ENCODE measurements around the gene CCNT2.

DNA sequence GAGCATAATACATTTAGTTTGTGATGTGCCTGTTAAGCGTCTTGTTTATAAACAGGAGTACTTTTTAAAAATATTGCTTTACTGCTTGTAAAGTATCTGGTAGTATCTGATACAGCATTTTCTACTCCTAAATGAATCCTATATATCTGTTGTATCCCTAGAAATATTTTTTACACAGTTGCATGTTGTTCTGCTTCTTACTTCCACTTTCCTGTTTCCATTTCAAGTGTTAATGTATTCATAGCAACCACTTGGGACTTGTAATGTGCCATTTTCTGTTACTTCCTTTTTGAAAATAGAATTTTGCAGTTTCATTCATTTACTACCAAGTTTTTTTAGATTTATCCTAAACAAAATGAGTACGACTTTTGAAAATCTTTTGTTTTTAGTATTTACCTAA is 24.9 kb downstream of the CCNT2 start:
- TF ChIP-seq CTCF (conservative IDR thresholded peaks at IDR 0.05; ENCODE audit: low read length) (no peak), EZH2phosphoT487 (IDR thresholded peaks at IDR 0.05; ENCODE audit: borderline replicate concordance) (no peak)
